PFSK-1 (cell line): ENCODE data around the gene KLHDC8A.

Source experiments
- POLR2AphosphoS5 ChIP-seq: IDR thresholded peaks from 2 replicates; pipeline ENCODE4 v1.6.1; 2012; ENCODE audit warnings: low read depth, mild to moderate bottlenecking, control low read depth, low read length, moderate library complexity
- REST ChIP-seq, 2 experiments: IDR thresholded peaks; 2 replicates each; pipeline versions ENCODE4 v1.6.1 to v1.8.0; 2011 to 2012; ENCODE audit warnings: low read depth in 2 of 2, low read length in 2 of 2, control low read depth in 1 of 2, inconsistent platforms in 1 of 2, mild to moderate bottlenecking in 1 of 2, moderate library complexity in 1 of 2; ENCODE audit not compliant: insufficient read depth in 1 of 2
- SIN3A ChIP-seq: IDR thresholded peaks from 2 replicates; pipeline ENCODE4 v1.6.1; 2012; ENCODE audit warnings: mild to moderate bottlenecking, low read length, moderate library complexity, borderline replicate concordance; ENCODE audit not compliant: insufficient read depth
- TAF1 ChIP-seq: IDR thresholded peaks from 2 replicates; pipeline ENCODE4 v1.6.1; 2012; ENCODE audit warnings: low read length, control low read depth, borderline replicate concordance; ENCODE audit not compliant: insufficient read depth

- TF ChIP-seq POLR2AphosphoS5 (no peak), TAF1 (no peak), SIN3A (no peak), REST (IDR thresholded peaks at IDR 0.05; ENCODE audit: insufficient read depth in 1 of 2, low read depth in 2 of 2, low read length in 2 of 2) (no peak)
These were observed 24.5 kb downstream of the KLHDC8A start for GRCh38 chr1:205332015-205332791.
